ENCODE measurements around the gene NPAT. TPM values are rescaled to one million over a fixed set of nuclear protein-coding genes. Genes with fewer than 3 reads are reported as not detected.

NPAT gene
- 34.4 and 38.1 TPM in 2 replicates for total RNA-seq

DNA sequence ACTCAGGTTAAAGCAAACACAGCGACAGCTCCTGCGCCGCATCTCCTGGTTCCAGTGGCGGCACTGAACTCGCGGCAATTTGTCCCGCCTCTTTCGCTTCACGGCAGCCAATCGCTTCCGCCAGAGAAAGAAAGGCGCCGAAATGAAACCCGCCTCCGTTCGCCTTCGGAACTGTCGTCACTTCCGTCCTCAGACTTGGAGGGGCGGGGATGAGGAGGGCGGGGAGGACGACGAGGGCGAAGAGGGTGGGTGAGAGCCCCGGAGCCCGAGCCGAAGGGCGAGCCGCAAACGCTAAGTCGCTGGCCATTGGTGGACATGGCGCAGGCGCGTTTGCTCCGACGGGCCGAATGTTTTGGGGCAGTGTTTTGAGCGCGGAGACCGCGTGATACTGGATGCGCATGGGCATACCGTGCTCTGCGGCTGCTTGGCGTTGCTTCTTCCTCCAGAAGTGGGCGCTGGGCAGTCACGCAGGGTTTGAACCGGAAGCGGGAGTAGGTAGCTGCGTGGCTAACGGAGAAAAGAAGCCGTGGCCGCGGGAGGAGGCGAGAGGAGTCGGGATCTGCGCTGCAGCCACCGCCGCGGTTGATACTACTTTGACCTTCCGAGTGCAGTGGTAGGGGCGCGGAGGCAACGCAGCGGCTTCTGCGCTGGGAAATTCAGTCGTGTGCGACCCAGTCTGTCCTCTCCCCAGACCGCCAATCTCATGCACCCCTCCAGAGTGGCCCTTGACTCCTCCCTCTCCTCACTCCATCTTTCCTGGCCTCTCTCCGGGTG is at the start of gene NPAT, which contains the start of gene ATM:
TSS of gene NPAT (minus strand) at position 65 of the 774 bp plus-strand sequence. CDS start 102 bp downstream, outside the sequence.
TSS of gene ATM (plus strand) at position 494 of the 774 bp plus-strand sequence. CDS start 4,558 bp downstream, outside the sequence.
- DNase-seq (peak; percentile 94), ATAC-seq (ENCODE audit: low read depth) (peak; percentile 82)
- no peaks in the 10 kb centered on the region for H3K9me3 Mint-ChIP-seq
- POLR2A ChIA-PET, result interaction anchor here (0.7 to 8.9 kb wide), 20 partner anchors 10 to 1129 kb away, joined by 3 to 210 read pairs (median 4); partner anchors contain the start of genes CUL5 and DDX10
- no peaks in the 10 kb centered on the region for H3K27me3 Mint-ChIP-seq
- CTCF ChIA-PET, result interaction anchor here (0.7 to 2.7 kb wide), 4 partner anchors 15 to 70 kb away, joined by 4 to 34 read pairs (median 4); no protein-coding TSS in a partner anchor
- peaks cover 51% of the 10 kb centered on the region for H3K4me1 Mint-ChIP-seq
- H3K27ac Mint-ChIP-seq, result no peak within 1 kb of the TSS
- intact Hi-C loops (cut with micrococcal nuclease), result loop anchor here (1.0 to 10.0 kb wide), 13 partner anchors 14 to 765 kb away; partner anchors contain the start of genes ALKBH8, C11orf65, CUL5 and CWF19L2
- TF ChIP-seq, protein P1, sequence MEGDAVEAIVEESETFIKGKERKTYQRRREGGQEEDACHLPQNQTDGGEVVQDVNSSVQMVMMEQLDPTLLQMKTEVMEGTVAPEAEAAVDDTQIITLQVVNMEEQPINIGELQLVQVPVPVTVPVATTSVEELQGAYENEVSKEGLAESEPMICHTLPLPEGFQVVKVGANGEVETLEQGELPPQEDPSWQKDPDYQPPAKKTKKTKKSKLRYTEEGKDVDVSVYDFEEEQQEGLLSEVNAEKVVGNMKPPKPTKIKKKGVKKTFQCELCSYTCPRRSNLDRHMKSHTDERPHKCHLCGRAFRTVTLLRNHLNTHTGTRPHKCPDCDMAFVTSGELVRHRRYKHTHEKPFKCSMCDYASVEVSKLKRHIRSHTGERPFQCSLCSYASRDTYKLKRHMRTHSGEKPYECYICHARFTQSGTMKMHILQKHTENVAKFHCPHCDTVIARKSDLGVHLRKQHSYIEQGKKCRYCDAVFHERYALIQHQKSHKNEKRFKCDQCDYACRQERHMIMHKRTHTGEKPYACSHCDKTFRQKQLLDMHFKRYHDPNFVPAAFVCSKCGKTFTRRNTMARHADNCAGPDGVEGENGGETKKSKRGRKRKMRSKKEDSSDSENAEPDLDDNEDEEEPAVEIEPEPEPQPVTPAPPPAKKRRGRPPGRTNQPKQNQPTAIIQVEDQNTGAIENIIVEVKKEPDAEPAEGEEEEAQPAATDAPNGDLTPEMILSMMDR (IDR thresholded peaks at IDR 0.05), result no peak
- peaks cover 48% of the 10 kb centered on the region for H3K36me3 Mint-ChIP-seq (ENCODE audit: low read depth)
- H3K4me3 Mint-ChIP-seq, result no peak within 1 kb of the TSS

DNA sequence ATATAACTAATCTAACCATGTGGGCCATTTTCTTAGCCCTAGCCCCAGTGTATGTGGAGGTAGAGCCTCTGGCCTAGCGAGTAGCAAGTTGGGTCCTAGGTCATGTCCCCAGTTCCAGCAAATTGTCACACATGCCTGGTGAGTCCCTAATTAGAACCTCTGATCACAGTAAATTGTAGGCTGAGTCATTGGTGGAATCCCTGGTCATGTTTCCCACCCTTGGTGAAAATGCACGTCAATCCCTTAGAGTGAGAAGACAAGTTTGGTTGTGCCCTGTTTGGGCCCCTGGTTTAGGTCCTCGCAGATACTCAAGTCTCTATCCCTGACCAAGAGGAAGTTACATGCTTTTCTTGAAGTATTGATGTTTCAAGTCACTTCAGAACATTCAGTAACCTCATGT is 47.1 kb upstream of the NPAT start:
- Mint-ChIP-seq H3K27me3 (no peaks in the 10 kb centered on the region), H3K4me1 (no peaks in the 10 kb centered on the region), H3K36me3 (ENCODE audit: low read depth) (peaks cover 61% of the 10 kb centered on the region), H3K27ac (peak overlapping the region; percentile 7), H3K9me3 (no peaks in the 10 kb centered on the region), H3K4me3 (no peak overlapping the region)
- ATAC-seq (ENCODE audit: low read depth), result no peak
- intact Hi-C loops (cut with micrococcal nuclease), result no loop called here
- ChIA-PET POLR2A (no interaction called here), CTCF (no interaction called here)
- no peak for DNase-seq
- TF ChIP-seq, protein P1 (IDR thresholded peaks at IDR 0.05), result no peak

DNA sequence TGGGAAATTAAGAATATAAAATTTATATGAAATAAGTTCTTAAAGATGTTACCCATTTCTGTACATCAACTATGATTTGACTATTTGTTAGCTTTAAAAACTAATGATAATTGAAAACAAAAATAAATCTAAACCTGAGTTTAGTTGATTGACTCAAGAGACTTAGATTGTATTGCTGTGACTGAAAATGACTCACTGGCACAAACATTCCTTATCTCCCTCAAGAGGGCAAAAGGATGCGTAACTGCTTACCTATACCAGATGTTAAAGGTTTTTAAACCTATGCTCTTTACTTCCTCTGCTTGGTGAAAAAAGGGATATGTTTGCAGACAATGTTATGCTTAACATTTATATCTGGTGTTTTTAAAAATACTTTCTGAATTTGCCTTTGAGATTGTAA is 30.7 kb upstream of the NPAT start:
- Mint-ChIP-seq H3K36me3 (ENCODE audit: low read depth) (peaks cover 76% of the 10 kb centered on the region), H3K27me3 (no peaks in the 10 kb centered on the region), H3K4me1 (no peaks in the 10 kb centered on the region), H3K4me3 (no peak overlapping the region), H3K9me3 (no peaks in the 10 kb centered on the region), H3K27ac (no peak overlapping the region)
- ATAC-seq (ENCODE audit: low read depth) (no peak), DNase-seq (no peak)
- ChIA-PET CTCF (interaction anchor here (0.9 to 1.7 kb wide), 2 partner anchors 25 to 30 kb away, joined by 3 to 4 read pairs; partner anchors contain the start of gene ATM), POLR2A (interaction anchor here (1.0 kb wide), 1 partner anchor 16 kb away, joined by 3 read pairs; no protein-coding TSS in a partner anchor)
- TF ChIP-seq, protein P1 (IDR thresholded peaks at IDR 0.05), result no peak
- intact Hi-C loops (cut with micrococcal nuclease), result loop anchor here (2.0 kb wide), 1 partner anchor 18 kb away; no protein-coding TSS in a partner anchor

DNA sequence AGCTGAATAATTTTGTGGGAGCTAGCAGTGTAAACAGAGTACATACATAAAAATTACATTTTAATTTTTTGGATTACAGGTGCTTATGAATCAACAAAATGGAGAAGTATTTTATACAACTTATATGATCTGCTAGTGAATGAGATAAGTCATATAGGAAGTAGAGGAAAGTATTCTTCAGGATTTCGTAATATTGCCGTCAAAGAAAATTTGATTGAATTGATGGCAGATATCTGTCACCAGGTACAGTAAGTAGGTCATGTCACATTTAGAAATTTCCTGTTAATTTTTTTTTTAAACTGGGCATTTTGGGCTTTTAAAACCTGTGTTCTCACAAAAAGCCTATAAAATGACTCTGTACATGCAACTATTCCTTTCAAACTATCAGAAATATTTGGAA is 24.4 kb upstream of the NPAT start:
- H3K27ac Mint-ChIP-seq, result no peak overlapping the region
- H3K36me3 Mint-ChIP-seq (ENCODE audit: low read depth), result peaks cover 67% of the 10 kb centered on the region
- H3K27me3 Mint-ChIP-seq, result no peaks in the 10 kb centered on the region
- peaks cover 3% of the 10 kb centered on the region for H3K4me1 Mint-ChIP-seq
- ATAC-seq (ENCODE audit: low read depth) (no peak), DNase-seq (no peak)
- no peaks in the 10 kb centered on the region for H3K9me3 Mint-ChIP-seq
- TF ChIP-seq, protein P1 (IDR thresholded peaks at IDR 0.05), result no peak
- intact Hi-C loops (cut with micrococcal nuclease), result no loop called here
- POLR2A ChIA-PET, result no interaction called here
- H3K4me3 Mint-ChIP-seq, result no peak overlapping the region
- CTCF ChIA-PET, result no interaction called here

DNA sequence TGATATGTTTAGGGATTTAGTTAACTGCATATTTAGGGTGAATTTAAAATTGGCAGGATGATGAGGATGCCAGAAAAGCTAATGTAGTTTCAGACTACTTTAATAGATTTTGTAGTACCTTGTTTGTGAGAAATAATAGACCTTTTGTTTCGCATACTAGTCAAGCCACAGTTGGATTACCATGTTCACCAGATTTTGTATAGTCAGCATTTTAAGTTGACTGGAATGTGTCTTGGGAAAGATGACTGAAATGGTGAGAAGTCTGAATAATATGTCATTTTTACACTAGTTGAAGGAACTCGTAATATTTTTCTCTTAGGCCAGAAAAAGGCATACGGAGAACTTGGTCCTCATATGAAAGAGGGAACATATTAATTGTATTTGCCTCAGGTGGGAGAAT is 23.9 kb upstream of the NPAT start:
- ChIA-PET CTCF (no interaction called here), POLR2A (interaction anchor here (1.2 to 1.4 kb wide), 2 partner anchors 23 to 24 kb away, joined by 3 to 5 read pairs; partner anchors contain the start of genes ATM and NPAT)
- no peak overlapping the region for H3K27ac Mint-ChIP-seq
- TF ChIP-seq, protein P1 (IDR thresholded peaks at IDR 0.05), result no peak
- no peak overlapping the region for H3K4me3 Mint-ChIP-seq
- no peak for ATAC-seq (ENCODE audit: low read depth)
- no peak for DNase-seq
- H3K27me3 Mint-ChIP-seq, result no peaks in the 10 kb centered on the region
- H3K4me1 Mint-ChIP-seq, result peaks cover 5% of the 10 kb centered on the region
- H3K36me3 Mint-ChIP-seq (ENCODE audit: low read depth), result peaks cover 64% of the 10 kb centered on the region
- no peaks in the 10 kb centered on the region for H3K9me3 Mint-ChIP-seq
- intact Hi-C loops (cut with micrococcal nuclease), result no loop called here
